ENCODE measurements around the gene FOXN3.

GRCh38 chr14:89164168-89165073 is 252.6 kb downstream of the FOXN3 start:
- TF ChIP-seq CTCF (IDR thresholded peaks at IDR 0.05; ENCODE audit: poor library complexity, severe bottlenecking): no peak
- no peak for TF ChIP-seq EZH2 (IDR thresholded peaks at IDR 0.05; ENCODE audit: borderline replicate concordance, insufficient read depth, low read length, poor library complexity, severe bottlenecking)
- no peak for TF ChIP-seq EP300 (conservative IDR thresholded peaks at IDR 0.05; ENCODE audit: poor library complexity, severe bottlenecking)
- TF ChIP-seq REST (IDR thresholded peaks at IDR 0.05; ENCODE audit: borderline replicate concordance): no peak
- TF ChIP-seq TAF1 (IDR thresholded peaks at IDR 0.05; ENCODE audit: low read depth): no peak

All from neural cell (in vitro differentiated cells).